ENCODE measurements around the gene KIAA0040.

- TF ChIP-seq POLR2A (IDR thresholded peaks at IDR 0.05), result no peak
- TF ChIP-seq CTCF (IDR thresholded peaks at IDR 0.05), result no peak
Observed at GRCh38 chr1:175195798-175196197, 3.2 kb upstream of the KIAA0040 start.
